Measurements from ENCODE around the gene SIK2. TPM values are rescaled to one million over a fixed set of nuclear protein-coding genes. Genes with fewer than 3 reads are reported as not detected.

Gene SIK2
- total RNA-seq, 1 donor from 2014 or later: 16.3 TPM

GRCh38 chr11:111604392-111605009, 2.3 kb downstream of the SIK2 start:
- H3K27ac Mint-ChIP-seq (ENCODE audit: unreplicated experiment): no peak overlapping the region

GRCh38 chr11:111605681-111606080, 3.4 kb downstream of the SIK2 start:
- Mint-ChIP-seq H3K27me3 (ENCODE audit: unreplicated experiment) (peaks cover 10% of the 10 kb centered on the region), H3K9me3 (ENCODE audit: unreplicated experiment) (no peaks in the 10 kb centered on the region), H3K27ac (ENCODE audit: unreplicated experiment) (no peak overlapping the region), H3K36me3 (ENCODE audit: low read depth, unreplicated experiment) (peaks cover 7% of the 10 kb centered on the region), H3K4me3 (ENCODE audit: unreplicated experiment) (no peak overlapping the region), H3K4me1 (ENCODE audit: unreplicated experiment) (peaks cover 15% of the 10 kb centered on the region)
- TF ChIP-seq CTCF (IDR thresholded peaks at IDR 0.05; ENCODE audit: unreplicated experiment): no peak
- DNase-seq (ENCODE audit: low spot score): no peak

More at GRCh38 chr11:111604392-111605009, 2.3 kb downstream of the SIK2 start:
- Mint-ChIP-seq H3K36me3 (ENCODE audit: low read depth, unreplicated experiment) (peaks cover 7% of the 10 kb centered on the region), H3K9me3 (ENCODE audit: unreplicated experiment) (no peaks in the 10 kb centered on the region), H3K4me3 (ENCODE audit: unreplicated experiment) (peak overlapping the region; percentile 99), H3K4me1 (ENCODE audit: unreplicated experiment) (peaks cover 15% of the 10 kb centered on the region), H3K27me3 (ENCODE audit: unreplicated experiment) (peaks cover 10% of the 10 kb centered on the region)
- no peak for DNase-seq (ENCODE audit: low spot score)
- peak; percentile 81 for TF ChIP-seq CTCF (IDR thresholded peaks at IDR 0.05; ENCODE audit: unreplicated experiment)

GRCh38 chr11:111606986-111607385, 4.7 kb downstream of the SIK2 start:
- TF ChIP-seq CTCF (IDR thresholded peaks at IDR 0.05; ENCODE audit: unreplicated experiment): no peak
- H3K4me3 Mint-ChIP-seq (ENCODE audit: unreplicated experiment): no peak overlapping the region
- peaks cover 6% of the 10 kb centered on the region for H3K27me3 Mint-ChIP-seq (ENCODE audit: unreplicated experiment)
- H3K36me3 Mint-ChIP-seq (ENCODE audit: low read depth, unreplicated experiment): peaks cover 7% of the 10 kb centered on the region
- no peak overlapping the region for H3K27ac Mint-ChIP-seq (ENCODE audit: unreplicated experiment)
- no peaks in the 10 kb centered on the region for H3K9me3 Mint-ChIP-seq (ENCODE audit: unreplicated experiment)
- DNase-seq (ENCODE audit: low spot score): no peak
- H3K4me1 Mint-ChIP-seq (ENCODE audit: unreplicated experiment): peaks cover 15% of the 10 kb centered on the region

- H3K27me3 Mint-ChIP-seq (ENCODE audit: unreplicated experiment): peaks cover 6% of the 10 kb centered on the region
- H3K4me3 Mint-ChIP-seq (ENCODE audit: unreplicated experiment): no peak overlapping the region
- no peak for DNase-seq (ENCODE audit: low spot score)
- H3K27ac Mint-ChIP-seq (ENCODE audit: unreplicated experiment): no peak overlapping the region
- peaks cover 7% of the 10 kb centered on the region for H3K36me3 Mint-ChIP-seq (ENCODE audit: low read depth, unreplicated experiment)
- no peaks in the 10 kb centered on the region for H3K9me3 Mint-ChIP-seq (ENCODE audit: unreplicated experiment)
- H3K4me1 Mint-ChIP-seq (ENCODE audit: unreplicated experiment): peaks cover 15% of the 10 kb centered on the region
- no peak for TF ChIP-seq CTCF (IDR thresholded peaks at IDR 0.05; ENCODE audit: unreplicated experiment)
Measured at GRCh38 chr11:111607751-111608150, 5.5 kb downstream of the SIK2 start.

- Mint-ChIP-seq H3K4me3 (ENCODE audit: unreplicated experiment) (no peak overlapping the region), H3K27me3 (ENCODE audit: unreplicated experiment) (no peaks in the 10 kb centered on the region), H3K9me3 (ENCODE audit: unreplicated experiment) (no peaks in the 10 kb centered on the region), H3K36me3 (ENCODE audit: low read depth, unreplicated experiment) (no peaks in the 10 kb centered on the region), H3K27ac (ENCODE audit: unreplicated experiment) (no peak overlapping the region), H3K4me1 (ENCODE audit: unreplicated experiment) (no peaks in the 10 kb centered on the region)
- DNase-seq (ENCODE audit: low spot score): no peak
- no peak for TF ChIP-seq CTCF (IDR thresholded peaks at IDR 0.05; ENCODE audit: unreplicated experiment)
Measured at GRCh38 chr11:111612224-111612623, 10.0 kb downstream of the SIK2 start.

All from endothelial cell (in vitro differentiated cells).